HEK293T (cell line): ENCODE results near the gene ADAMTS10.

ENCODE experiments used
- ARNT ChIP-seq: fragments of 450-650 bp; IDR thresholded peaks from 2 replicates; pipeline ENCODE4 v1.6.1; 2017; ENCODE audit warnings: mild to moderate bottlenecking
- BHLHE40 ChIP-seq: fragments of 450-650 bp; IDR thresholded peaks from 2 replicates; pipeline ENCODE4 v1.6.1; 2016; ENCODE audit warnings: mild to moderate bottlenecking, moderate library complexity, borderline replicate concordance
- SP1 ChIP-seq: fragments of 450-650 bp; IDR thresholded peaks from 2 replicates; pipeline ENCODE4 v1.6.1; 2017

DNA sequence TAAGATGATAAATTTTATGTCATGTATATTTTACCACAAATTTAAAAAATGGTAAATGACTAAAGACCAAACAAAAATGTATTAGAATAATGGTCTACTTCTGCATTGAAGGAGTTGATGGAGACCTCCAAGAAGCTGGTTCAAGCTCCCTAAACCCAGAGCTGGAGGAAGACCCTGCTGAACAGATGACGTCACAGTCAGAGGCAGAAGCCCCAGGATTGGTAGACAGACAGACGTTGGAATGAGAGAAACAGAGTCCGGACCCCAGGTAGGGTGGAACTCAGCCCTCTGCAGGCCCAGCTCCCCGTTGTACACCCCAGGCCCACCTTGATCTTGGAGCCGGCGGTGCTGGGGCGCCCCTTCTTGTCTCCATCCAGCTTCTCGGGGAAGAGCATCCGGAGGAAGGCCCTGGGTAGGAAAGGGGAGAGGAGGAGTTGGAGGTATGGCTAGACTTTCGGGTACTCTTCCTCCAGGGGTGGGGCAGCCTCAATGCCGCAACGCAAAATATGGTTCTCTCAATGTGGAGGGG is 70.8 kb downstream of the ADAMTS10 start:
- no peak for TF ChIP-seq SP1
- TF ChIP-seq BHLHE40, result no peak
- no peak for TF ChIP-seq ARNT
